Posterior vena cava (tissue), 2 donors: ENCODE data around the gene SZRD1. TPM values are rescaled to one million over a fixed set of nuclear protein-coding genes. Genes with fewer than 3 reads are reported as not detected.
"Not testable (repeated sequence)": the region's sequence is repeated elsewhere in the genome, so short reads cannot be mapped to it uniquely, and the experiment has no call there.

Experiments used
- DNase-seq: peaks from one replicate; pipeline ENCODE4 v3.0.0-alpha.2; 2020; ENCODE audit warnings: low spot score
- intact Hi-C, 2 donors: fragments of 100-400 bp; cut with DNase I; formaldehyde crosslinking; loops; one replicate each; pipeline versions ENCODE4 v1.14.1 to v1.14.2; 2022 to 2023
- long read RNA-seq, 2 donors: library from polyadenylated mRNA; unstranded; transcript quantifications; one replicate each; pipeline ENCODE4 v2.0.0, GENCODE V29; 2020 to 2021
- total RNA-seq, 2 donors: library from RNA; stranded (reverse); fragmentation: NEBNext Ultra II Directional; extraction: Animal tissue kit (Norgen Biotek cat#: 25700); gene quantifications; one replicate each; pipeline ENCODE4 v1.2.1, GENCODE V29; 2021
- donor health status: DM: yes; HTN: yes; CAD: no.
- donor health status: DM: yes; HTN: yes; CAD: no.

SZRD1 gene, protein sequence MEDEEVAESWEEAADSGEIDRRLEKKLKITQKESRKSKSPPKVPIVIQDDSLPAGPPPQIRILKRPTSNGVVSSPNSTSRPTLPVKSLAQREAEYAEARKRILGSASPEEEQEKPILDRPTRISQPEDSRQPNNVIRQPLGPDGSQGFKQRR
- total RNA-seq: 100 to 1,000 TPM; 115 to 167 TPM
- long read RNA-seq, donor 1, transcript SZRD1-202 (3 exons, 3,447 nt): major isoform, 8 of 33 reads
- long read RNA-seq, donor 1, partial matches to known transcripts: 6 of 33 reads
- long read RNA-seq, donor 1, other reads (novel, unspliced or antisense): 13 of 33 reads
- long read RNA-seq, donor 2, transcript SZRD1-210 (3 exons, 3,401 nt): minor isoform, 34 of 147 reads
- long read RNA-seq, donor 2, transcript SZRD1-203 (4 exons, 892 nt): minor isoform, 13 of 147 reads
- long read RNA-seq, donor 2, transcript SZRD1-202 (3 exons, 3,447 nt): major isoform, 42 of 147 reads
- long read RNA-seq, donor 2, transcript SZRD1-201 (4 exons, 3,636 nt): minor isoform, 19 of 147 reads
- long read RNA-seq, donor 2, partial matches to known transcripts: 28 of 147 reads
- long read RNA-seq, donor 2, other reads (novel, unspliced or antisense): 11 of 147 reads

DNA sequence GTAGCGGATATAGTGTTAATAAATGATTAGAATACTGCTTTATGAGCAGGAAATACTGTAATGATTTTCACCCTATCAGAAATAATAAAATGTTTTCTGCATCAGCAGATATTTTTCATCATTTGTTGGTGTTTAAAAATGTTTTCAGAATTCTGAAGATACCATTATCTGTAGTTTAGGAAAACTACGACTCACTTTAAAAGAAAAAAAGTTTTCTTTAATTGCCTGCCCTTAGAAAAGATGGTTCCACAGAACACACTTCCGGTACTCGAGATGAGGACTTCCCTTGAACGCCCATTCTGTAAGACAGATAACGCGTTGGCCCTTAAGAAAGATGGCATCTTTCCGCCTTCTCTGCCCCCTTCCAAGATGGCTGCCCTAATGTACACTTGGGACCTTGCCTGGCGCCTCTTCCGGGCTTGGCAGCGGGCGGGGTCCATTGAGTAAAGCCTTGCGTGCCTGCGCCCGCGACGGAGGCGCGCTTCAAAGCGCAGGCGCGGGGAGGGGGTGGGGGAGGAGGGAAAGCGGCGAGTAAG lies at the start of gene SZRD1:
SZRD1 (plus strand) TSS at position 521 of the 536 bp plus-strand sequence. CDS start 16 bp downstream, outside the sequence.
- intact Hi-C loops: loop anchor here in 1 of 2 donors (10.0 kb wide), 1 partner anchor 292 kb away; the partner anchor contains the start of gene FAM131C

DNA sequence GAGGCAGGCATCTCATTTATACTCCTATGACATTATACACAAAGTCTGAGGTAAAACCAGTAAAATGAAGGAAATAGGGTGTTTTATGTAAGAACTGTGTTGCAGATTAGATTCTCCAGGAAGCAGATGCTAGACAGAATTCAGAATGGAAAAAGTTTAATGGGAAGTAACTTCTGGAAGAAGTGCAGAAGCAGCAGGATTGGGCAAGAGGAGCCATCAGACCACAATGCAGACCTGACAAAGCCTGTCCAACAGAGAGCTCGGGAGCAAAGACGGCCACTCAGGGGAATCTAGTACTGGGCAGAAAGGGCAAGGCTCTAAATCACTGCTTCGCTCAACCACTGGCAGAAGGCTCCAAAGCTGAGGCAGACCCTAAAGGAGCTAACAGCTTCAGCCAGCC lies 48.5 kb upstream of the SZRD1 start:
- DNase-seq: no peak
- intact Hi-C loops: no loop called here

More for the DNA sequence above, at the start of gene SZRD1:
- peak; percentile 99 for DNase-seq

DNA sequence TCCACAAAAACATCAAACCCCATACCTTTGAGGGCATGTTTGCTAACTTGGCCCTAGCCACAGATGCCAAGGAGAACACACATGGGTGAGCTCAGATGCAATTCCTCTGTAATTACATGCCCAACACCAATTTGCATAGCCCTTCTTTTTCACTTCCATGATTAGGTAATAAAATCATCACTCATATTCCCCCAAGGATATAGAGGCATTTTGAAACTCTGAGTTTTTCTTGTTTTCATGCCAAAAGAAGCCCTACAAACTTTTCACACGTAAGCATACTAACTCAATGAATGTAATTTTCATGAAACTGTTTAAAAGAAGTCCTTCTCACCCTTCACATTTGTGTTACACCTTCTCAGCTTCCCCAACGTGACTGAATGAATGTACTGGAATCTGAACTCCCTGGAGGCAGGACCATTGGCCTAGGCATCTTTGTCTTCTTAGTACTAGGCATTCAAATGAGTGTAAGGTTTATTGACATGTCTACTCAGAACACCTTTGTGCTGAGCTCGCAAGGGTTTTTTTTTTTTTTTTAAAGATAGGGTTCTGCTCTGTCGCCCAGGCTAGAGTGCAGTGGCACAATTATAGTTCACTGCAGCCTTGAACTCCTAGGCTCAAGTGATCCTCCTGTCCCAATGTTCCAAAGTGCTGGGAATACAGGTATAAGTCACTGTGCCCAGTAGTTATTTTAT lies 45.7 kb upstream of the SZRD1 start:
- DNase-seq: no peak
- intact Hi-C loops: no loop called here

DNA sequence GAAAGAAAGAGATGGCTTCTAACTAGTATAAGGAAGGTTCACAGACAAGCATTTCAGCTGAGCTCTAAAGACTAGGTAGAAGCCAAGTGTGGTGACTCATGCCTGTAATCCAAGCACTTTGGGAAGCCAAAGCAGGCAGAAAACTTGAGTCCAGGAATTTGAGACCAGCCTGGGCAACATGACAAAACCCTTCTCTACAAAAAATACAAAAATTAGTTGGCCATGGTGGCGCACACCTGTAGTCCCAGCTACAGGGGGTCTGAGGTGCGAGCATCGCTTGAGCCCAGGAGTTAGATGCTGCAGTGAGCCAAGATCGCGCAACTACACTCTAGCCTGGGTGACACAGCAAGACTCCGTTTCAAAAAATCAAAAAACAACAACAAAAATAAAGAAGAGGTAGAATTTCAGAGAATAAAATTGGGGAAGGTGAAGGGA lies 42.6 kb upstream of the SZRD1 start:
- DNase-seq: no peak
- intact Hi-C loops: no loop called here

DNA sequence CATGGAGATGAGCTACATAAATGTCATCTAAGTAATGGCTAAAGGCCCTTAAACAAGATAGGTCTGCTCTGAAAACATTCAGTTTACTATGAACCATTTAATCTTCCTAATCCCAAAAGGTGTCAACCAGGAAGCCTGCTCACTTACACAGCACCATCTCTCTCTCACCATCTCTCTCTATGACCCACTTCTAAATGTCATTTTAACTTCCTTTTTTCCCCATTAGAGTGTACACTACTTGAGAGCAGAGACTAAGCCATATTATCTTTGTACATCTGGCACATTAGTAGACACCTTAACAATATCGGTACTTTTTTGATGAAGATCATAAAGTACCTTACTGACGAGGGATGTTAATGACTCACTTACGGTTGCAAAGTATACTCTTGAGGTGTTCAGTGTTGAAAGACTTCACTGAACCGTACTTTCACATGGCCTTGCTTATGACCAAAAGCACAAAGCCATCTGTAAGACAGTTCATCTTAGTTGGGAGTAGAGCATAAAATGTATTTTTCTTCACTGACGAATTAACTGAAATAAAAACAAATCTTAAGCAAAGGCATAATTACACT lies 40.1 kb upstream of the SZRD1 start:
- DNase-seq: no peak
- intact Hi-C loops: no loop called here

DNA sequence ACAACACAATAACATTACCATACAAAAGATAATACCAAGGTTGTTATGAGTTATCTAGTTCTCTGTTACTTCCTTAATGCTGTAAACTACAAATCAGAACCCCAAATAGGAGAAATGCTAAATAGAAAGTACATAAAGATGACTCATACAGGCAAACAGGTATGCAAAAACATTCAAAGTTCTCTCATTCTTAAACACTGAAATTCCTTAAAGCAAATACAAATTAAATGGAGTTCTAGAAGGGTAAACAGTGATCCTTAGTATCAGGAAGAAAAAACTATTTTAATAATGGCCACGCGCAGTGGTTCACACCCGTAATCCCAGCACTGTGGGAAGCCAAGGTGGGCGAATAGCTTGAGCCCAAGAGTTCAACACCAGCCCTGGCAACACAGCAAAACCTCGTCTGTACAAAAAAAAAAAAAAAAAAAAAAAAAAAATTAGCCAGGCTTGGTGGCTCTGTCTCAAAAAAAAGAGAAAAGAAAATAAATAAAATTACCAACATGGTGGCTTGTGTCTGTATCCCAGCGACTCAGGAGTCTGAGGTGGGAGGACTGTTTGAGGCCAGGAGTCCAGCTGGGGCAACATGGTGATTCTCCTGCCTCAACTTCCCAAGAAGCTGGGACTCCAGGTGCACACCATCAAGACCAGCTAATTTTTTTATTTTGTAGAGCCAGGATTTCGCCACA lies 32.2 kb upstream of the SZRD1 start:
- intact Hi-C loops: no loop called here
- no peak for DNase-seq

DNA sequence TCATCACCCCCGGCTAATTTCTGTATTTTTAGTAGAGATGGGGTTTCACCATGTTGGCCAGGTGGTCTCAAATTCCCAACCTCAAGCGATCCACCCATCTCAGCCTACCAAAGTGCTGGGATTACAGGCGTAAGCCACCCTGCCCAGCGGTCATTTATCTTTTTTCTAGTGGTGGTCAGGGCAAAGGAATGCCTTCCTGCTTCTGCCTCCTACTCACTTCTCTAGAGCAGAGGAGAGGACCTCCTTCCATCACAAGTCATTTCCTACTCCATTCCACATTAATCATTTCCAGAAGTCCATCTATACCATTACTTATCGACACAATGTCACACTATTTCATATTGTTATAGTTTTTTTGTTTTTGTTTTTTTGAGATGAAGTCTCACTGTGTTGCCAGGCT lies 28.1 kb upstream of the SZRD1 start:
- DNase-seq: no peak
- intact Hi-C loops: no loop called here

DNA sequence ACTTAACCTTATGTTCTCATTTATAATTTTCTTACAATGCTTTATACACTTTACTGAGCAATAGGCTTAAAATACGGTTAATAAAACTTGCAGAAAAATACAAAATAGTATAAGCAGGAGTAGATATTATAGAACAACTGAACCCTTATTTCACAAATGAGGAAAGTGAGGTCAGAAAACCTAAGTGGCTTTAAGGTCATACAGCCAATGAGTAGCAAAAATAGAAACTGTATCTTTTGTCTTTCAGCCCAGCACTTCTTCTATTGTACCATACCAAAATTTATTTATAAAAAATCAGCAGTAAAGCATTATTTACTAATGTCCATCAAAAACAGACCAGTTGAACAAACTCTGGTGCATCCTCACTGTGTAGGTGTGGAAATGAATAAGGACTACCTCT lies 26.4 kb upstream of the SZRD1 start:
- intact Hi-C loops: no loop called here
- no peak for DNase-seq

DNA sequence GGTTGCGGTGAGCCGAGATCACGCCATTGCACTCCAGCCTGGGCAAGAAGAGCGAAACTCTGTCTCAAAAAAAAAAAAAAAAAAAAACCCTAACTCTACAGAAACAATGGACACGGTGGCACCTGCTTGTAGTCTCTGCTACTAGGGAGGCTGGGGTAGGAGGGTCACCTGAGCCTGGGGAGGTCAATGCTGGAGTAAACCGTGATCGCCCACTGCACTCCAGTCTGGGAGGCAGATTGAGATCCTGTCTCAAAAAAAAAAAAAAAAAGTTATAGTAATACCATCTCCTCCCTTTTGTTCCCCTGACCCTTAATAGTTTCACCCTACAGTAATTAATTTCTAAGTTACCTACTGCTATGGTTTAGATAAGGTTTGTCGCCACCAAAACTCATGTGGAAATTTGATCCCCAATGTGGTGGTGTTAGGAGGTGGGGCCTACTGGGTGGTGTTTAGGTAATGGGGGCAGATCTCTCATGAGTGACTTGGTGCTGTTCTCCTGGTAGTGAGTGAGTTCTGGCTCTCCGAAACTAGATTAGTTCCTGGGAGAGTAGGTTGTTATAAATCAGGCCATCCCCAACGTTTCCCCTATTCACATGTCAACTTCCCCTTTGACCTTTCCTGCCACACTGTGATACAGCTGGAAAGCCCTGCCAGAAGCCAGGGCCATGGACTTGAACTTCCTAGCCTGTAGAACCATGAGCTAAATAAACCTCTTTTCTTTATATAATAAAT lies 24.5 kb upstream of the SZRD1 start:
- intact Hi-C loops: no loop called here
- no peak for DNase-seq

DNA sequence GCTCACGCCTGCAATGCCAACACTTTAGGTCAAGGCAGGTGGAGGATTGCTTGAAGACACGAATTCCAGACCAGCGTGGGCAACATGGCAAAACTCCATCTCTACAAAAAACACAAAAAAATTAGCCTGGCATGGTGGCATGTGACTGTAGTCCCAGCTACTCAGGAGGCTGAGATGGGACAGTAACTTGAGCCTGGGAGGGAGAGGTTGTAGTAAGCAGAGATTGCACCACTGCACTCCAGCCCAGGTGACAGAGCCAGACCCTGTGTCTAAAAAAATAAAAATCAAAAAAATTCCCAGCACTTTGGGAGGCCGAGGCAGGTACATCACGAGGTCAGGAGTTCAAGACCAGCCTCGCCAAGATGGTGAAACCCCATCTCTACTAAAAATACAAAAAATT lies 23.8 kb upstream of the SZRD1 start:
- intact Hi-C loops, DNase-seq: not testable (repeated sequence)

DNA sequence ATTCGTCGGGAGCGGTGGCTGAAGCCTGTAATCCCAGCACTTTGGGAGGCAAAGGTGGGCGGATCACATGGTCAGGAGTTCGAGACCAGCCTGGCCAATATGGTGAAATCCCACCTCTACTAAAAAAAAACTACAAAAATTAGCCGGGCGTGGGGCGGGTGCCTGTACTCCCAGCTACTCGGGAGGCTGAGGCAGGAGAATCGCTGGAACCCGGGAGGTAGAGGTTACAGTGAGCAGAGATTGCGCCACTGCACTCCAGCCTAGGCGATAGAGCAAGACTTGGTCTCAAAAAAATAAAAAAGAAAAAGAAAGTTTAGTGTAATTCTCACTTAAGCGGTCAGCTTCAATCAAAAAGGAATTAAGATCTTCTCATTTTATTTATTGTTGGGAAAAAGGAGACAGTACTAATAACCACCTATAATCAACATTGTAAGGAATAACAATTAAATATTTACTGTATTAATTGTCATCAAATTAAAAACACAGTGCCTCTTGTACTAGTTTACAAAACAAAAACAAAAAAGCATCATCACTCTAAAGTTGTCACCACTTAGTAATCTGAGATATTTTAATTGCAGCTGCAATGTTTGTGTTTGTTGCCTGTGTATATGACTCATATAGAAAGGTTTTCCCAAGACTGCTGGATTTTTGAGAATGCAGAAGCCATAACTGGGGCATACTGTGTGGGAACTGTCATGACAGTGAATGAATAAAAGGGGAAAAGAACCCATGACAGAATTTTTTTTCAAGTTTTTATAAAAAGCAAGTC lies 18.4 kb upstream of the SZRD1 start:
- no peak for DNase-seq
- intact Hi-C loops: no loop called here

DNA sequence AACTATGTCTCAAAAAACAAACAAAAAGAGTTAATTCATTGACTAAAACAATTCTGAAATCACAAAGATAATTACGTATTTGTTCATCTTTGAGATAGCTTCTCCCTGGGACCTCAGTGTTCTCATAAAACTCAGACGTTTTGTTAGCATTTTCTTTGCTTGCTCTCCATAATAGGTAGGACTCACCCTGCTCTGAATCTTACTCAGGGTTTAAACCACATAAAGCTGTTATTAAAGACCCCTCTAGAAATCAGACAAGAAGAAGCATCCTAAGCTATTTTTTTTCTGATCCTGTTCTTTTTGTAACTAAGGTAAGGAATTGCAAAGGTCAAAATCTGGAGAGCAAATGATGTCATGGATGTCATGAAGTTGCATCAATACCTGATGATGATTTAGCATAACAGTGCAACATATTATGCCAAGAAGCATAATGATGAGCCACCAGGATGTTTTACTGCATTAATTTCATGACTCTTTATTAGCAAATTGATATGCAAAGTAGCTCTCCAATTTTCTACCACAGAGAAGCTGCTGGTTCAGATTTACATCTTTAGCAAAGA lies 17.1 kb upstream of the SZRD1 start:
- intact Hi-C loops: loop anchor here (10.0 kb wide), 2 partner anchors 105 to 145 kb away; no protein-coding TSS in a partner anchor
- no peak for DNase-seq

DNA sequence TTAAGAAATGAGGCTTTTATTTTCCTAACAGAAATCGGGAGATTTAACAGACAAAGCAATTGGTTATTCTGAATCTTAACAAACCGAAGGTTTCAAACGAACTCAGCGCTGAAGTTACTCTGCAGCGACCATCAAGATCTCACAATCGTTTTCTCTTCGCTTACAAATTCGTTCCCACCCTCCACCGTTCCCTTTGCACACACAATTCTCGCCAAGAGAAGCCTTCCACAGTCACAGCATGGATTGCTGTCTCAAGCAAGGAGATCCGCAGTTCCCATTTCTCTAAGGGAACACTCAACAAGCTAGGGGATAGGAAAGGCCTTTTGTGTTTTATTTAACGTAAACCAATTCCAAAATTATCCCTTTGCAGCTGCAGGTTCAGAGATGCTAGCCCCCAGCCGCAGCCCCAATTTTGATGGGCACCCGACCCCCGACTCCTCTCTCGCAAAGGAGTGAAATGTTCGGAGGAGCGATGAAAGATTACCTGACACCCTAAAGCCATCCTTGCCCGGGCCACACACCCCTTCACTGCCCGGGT lies 15.5 kb upstream of the SZRD1 start:
- intact Hi-C loops: loop anchor here (10.0 kb wide), 2 partner anchors 107 to 147 kb away; no protein-coding TSS in a partner anchor
- DNase-seq: no peak

DNA sequence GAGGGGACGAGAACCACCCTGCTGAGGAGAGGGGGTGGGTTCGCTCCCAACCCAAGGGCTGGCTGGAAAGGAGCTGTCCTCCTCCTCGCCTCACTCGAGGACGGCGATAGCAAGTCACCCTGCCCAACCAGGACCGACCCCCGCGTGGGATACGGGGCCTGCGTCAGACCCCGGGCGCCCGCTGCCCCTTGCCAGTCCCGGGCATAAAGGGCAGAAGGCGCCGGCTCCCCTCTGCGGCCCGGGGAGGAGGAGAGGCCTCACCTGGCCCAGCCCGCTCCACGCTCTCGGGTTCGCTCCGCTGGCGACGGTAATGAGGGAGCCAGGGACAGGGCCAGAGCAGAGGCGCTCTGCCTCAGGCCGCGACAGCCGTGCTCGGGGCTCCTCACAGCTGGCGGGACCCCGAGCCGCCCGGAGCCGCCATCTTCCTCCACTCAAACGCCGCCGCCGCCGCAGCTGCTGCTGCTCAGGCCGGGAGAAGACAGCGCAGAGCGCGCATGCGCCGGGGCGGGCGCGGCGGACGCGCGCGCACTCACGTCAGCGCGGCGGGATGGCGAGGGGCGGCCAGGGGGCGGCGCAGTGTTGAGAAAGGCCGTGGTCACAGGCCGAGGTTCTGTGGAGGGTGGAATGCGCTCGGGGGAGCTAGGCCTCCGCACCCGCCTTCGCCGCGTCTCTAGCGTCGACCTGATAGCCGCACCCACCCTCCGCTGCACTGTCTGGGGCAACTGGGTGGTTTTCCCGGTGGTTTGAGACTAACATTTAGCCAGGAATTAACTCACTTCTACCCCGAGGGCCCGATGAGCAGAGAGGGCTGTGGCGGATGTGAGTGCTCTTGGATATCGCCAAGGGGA lies 14.8 kb upstream of the SZRD1 start, which contains the start of gene FBXO42:
FBXO42 (minus strand) TSS at position 487 of the 848 bp plus-strand sequence. CDS start 37,062 bp downstream, outside the sequence.
- DNase-seq: peak; percentile 97
- intact Hi-C loops: loop anchor here (10.0 kb wide), 2 partner anchors 107 to 147 kb away; no protein-coding TSS in a partner anchor

DNA sequence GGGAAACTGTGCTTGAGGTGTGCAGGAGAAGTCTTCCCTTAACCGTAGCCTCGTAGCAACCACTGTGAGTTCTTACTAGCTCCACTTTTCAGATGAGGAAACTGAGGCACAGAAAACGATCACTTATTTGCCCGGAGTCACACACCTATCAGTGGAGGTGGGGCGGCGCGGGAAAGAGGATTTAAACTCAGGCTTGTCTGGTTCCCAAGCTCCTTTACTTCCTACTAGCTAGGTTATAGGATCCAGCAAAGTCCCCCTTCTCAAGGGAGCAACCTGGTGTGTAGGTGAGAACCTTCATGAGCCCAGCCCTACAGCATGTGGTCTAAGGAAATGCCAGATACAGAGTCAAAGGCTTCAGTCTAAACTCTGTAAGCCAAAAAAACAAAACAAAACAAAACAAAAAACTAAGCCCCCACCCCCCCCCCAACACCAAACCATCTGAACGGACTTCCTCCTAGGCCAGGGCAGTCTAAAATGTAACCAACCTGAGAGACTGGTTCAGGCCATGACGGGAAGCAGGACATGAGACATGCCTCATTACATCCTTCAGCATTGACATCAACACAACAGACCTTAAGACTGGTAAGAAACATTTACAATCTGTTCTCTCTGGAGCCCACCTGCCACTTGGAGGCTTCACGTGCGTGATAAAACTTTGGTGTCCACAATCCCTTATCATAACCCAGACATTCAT lies 14.1 kb upstream of the SZRD1 start:
- DNase-seq: no peak
- intact Hi-C loops: loop anchor here (10.0 kb wide), 2 partner anchors 108 to 148 kb away; no protein-coding TSS in a partner anchor
